SIG-M5 (cell line): ENCODE measurements around the gene PTCH2.
A peak's percentile ranks its signal among the peaks of the same experiment; 100 is the strongest.
"Not testable (repeated sequence)": the region's sequence is repeated elsewhere in the genome, so short reads cannot be mapped to it uniquely, and the experiment has no call there.

Experiments used
- DNase-seq: peaks from one replicate; lab custom pipeline; 2025; lab: John Stamatoyannopoulos, UW

Gene PTCH2

DNA sequence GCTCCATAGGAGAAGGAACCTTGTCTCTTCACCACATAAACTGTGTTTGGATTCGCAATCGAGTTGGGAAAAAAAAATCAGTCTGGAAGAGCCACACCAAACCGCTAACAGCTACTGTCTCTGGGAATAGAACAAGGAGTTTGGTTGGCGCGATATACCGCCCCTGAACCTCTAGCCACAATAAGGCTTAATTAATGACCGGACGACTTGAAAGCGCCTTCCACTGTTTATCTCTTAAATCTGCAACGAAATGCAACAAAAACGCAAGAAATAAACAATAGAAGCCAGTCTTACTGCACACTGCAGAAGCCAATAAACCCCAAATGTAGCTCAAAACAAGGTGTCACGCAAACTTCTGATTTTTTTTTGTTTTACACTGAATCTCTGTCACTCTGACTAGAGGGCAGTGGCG lies 23.9 kb downstream of the PTCH2 start:
- DNase-seq: no peak

DNA sequence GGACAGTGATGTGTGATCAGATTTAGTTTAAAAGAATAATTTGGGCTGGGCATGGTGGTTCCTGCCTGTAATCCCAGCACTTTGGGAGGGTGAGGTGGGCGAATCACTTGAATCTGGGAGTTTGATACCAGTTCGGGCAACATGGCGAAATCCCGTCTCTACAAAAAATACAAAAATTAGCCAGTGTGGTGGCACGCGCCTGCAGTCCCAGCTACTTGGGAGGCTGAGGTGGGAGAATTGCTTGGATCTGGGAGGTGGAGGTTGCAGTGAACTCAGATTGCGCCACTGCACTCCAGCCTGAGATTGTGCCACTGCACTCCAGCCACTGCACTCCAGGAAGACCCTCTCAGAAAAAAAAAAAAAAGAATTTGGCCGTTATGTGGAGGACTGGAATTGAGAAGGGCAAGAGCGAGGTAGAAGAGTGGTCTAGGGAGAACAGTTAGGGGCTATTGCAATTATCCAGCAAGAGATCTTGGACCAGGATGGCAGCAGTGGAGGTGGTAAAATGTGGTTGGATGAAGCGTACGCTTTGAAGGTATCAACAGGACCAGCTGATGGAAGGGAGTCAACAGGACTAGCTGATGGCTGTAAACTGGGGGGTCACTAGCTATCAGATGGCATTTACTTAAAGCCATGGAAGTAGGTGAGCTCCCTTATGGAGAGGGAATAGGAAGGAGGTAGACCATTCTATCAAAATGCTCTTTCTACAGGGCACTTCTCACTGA lies 25.1 kb downstream of the PTCH2 start:
- no peak for DNase-seq

DNA sequence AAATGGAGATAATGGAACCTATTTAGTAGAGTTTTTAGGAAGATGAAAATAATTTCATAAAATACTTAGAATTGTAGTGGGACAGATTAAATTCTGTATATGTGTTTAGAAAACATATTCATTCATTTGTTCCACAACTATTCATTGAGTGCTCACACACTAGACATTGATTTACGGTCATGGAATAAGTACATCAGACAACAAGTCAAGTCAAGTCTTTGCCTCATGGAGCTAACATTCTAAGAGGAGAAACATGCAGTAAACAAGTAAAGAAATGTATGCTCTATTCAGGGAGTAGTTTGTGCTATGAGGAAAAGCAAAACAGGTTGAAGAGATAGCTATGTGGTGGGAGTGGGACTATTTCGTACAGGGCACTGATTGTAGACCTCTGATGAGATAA lies 25.7 kb downstream of the PTCH2 start:
- no peak for DNase-seq

DNA sequence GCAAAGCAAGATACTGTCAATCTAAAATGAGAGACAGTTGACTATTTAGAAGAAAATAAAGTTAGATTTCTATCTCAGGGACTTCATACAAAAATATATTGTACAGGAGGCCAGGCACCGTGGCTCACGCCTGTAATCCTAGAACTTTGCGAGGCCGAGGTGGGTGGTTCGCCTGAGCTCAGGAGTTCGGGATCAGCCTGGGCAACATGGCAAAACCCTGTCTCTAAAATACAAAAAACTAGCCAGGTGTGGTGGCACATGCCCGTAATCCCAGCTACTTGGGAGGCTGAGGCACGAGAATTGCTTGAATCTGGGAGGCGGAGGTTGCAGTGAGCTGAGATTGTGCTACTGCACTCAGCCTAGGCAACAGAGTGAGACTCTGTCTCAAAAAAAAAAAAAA lies 27.1 kb downstream of the PTCH2 start:
- DNase-seq: not testable (repeated sequence)

DNA sequence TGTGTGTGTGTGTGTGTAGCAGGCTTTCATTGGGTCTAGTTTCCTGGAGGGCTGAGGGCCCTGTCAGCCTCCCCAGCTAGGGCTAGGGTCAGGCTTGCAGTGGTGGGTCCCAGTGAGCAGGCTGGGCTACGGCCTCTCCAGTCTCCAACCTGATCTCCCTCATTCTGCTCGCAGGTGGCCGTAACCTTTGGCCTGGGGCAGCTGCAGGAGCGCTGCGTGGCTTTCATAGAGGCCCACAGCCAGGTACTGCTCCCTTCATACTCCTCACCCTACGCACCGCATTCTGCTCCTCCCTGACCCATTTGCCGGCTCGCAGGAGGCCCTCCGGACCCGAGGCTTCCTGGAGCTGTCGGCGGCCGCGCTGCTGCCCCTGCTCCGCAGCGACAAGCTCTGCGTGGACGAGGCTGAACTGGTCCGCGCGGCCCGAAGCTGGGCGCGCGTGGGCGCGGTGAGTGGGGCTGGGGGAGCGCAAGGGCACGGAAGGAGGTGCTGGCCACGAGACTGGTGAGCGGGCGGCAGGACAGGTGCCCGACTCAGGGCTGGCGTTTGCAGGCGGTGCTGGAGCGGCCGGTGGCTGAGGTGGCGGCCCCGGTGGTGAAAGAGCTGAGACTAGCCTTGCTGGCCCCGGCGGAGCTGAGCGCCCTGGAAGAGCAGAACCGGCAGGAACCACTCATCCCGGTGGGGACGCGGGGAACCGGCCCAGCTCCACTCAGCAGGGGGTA lies 30.1 kb downstream of the PTCH2 start:
- DNase-seq: no peak

DNA sequence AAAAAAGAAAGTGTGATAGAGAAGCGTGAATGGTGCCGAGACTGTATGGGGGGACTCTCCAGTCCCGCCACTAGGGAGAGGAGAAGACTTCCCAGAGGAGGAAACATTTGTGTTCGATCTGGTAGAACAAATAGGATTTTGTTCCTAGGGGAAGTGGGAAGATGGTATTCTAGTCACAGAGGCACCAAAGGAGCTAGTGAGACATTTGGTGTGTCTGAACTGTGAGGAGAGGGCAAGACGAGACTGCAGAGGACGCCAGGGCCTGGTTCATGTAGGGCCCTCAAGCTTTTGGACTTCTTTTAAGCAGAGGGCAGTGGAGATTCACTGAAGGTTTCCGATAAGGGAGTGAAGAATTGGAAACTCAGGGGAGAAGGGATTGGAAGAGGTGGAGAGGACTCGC lies 31.8 kb downstream of the PTCH2 start:
- DNase-seq: no peak

DNA sequence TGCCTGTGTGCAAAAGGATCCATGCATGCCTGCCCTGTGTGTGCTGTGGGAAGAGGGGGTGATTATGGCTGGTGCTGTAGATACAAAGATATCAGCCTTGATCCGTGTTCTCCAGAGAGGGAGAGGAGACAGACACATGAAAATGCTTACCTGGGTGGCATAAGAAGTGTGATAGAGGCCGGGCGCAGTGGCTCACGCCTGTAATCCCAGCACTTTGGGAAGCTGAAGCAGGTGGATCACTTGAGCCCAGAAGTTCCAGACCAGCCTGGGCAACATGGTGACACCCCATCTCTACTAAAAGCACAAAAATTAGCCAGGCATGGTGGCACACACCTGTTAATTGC lies 32.3 kb downstream of the PTCH2 start:
- DNase-seq: not testable (repeated sequence)

DNA sequence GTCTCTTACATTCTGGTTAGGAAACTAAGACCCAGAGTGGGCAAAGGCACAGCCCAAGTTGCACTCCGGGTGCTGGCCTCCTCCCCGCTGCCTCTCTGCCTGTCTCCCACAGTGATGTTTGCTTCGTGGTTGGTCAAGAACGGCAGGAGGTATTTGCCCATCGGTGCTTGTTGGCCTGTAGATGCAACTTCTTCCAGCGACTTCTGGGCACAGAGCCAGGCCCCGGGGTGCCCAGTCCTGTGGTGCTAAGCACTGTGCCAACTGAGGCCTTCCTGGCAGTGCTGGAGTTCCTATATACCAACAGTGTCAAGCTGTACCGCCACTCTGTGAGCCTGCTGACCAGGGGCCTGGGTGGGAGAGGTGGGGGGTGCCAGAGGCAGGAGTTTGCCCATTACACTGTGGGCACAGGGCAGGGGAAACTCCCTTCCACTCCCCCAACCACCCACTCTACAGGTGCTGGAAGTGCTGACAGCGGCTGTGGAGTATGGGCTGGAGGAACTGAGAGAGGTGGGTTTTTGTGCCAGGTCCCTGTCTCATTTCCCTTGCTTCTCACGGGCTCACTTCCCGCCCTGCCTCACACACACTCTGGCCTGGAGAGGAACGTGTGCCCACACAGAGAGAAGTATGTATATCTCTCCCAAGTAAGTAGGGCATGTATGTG lies 32.8 kb downstream of the PTCH2 start:
- no peak for DNase-seq

DNA sequence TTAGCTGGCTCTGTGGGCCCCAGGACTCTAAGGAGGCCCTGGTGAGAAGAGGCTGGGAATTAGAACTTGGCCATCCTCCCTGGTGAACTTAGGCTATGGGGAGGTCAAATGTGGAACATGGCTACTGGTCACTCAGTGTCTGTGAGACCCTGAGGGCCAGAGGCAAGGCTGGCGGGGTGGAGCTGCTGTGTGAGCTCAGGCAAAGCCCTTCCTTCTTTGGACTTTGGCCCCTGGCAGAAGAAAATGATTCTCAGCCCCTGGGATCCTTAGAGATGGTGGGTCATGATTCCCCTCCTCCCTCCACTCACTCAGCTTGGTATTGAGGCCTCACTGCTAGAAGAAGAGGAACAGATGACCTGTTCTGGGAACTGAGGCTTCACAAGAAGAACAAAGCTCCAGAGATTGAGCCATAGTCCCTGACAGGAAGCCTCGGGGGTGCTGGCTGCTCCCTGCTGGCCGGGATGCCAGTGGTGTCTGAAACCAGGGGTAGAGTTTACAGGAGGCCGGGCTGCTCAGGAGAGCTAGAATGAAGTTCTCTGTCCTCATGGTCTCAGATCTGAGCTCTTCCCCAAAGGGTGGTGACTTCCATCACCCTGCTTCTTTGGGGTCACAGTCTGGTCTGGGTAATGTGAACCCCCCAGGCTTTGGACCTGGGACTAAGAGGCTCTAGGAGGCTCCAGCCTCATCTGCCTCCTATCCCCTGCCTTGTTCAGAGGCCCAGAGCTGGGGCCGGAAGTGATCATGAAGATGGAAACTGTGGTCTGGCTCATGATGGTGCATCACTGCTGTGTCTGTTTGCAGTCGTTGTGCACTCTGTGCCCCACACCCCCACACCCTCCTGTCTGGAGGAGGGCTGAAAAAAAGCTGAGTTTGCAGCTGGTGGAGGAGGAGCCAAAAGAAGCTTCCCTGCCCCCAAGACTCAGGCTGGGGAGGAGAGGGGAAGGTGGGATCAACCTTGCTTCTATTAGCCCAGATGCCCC lies 33.8 kb downstream of the PTCH2 start:
- no peak for DNase-seq

DNA sequence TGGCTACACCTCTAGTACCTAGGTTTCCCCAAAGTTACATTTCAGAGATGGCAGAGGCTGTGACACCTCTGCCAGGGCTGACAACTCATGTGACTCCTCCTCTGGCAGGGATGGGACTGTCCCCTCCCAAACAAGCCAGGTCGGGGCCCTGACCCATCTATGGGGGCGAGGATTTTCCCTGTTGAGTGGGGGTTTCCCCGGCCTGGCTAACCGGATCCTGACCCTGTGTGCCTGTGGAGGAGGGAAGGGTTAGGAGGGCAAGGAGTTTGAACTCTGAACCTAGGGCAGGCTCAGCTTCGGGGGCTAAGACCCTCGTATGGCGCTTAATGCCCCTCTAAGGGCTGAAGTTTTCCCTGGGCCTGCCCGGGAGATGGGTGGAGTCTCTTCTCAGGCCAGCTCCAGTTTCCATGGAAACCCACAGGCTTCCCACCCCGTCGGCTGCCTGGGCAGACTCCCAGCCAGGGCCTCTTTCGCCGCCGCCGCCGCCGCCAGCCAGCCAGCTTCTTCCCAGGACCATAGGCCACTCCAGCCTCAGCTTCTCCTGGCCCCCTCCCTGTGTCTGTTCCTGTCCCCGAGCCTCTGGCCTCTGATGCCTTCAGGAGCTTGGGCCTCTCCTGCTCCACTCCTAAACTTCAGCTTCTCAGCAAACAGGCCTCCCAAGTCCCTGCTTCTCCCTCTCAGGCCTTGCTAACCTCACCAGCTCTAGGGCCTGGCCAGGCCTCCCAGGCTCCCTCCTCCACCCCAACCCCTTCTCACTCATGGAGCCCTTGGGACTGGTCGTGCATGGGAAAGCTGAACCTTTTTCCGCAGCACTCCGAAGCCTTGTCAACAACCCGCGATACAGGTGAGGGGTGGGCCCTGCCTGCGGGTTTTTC lies 34.8 kb downstream of the PTCH2 start, which contains the start of gene BTBD19:
Gene BTBD19, plus strand, starts transcription at position 461 of the 875 bp plus-strand sequence. Its CDS starts 298 bp downstream, at position 759.
- DNase-seq: no peak

DNA sequence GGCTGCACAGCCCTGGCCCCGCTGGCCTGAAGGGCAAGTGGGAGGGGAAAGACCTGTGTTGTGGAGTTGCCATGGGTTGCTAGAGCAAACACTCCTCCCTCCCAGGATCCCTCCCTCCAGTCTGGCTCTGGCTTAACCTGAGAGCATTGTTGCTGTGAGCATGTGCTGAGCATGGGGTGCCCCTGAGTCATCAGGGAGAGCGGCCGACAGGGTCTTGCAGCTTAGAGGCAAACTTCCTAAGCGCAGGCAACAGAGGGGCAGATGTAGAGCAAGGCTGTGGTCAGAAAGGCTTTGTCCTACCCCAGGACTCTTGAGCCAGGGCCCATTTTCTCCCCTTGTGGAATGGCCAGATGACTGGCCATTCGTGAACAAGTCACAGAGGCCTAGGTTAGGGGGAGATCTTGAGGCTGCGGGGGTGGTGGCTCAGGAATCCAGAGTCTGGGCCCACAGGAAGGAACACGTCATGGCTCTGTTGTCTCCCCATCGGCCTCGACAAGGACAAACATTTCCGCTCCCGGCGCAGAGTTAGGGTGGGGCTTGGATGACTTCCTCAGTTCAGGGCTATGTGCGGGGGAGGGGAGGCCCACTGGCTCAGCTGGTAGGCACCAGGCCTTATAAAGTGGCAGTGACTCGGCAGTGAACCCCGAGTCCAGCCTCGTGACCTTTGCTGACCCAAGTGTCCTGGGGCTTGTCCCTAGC lies 35.5 kb downstream of the PTCH2 start:
- peak; percentile 55 for DNase-seq

DNA sequence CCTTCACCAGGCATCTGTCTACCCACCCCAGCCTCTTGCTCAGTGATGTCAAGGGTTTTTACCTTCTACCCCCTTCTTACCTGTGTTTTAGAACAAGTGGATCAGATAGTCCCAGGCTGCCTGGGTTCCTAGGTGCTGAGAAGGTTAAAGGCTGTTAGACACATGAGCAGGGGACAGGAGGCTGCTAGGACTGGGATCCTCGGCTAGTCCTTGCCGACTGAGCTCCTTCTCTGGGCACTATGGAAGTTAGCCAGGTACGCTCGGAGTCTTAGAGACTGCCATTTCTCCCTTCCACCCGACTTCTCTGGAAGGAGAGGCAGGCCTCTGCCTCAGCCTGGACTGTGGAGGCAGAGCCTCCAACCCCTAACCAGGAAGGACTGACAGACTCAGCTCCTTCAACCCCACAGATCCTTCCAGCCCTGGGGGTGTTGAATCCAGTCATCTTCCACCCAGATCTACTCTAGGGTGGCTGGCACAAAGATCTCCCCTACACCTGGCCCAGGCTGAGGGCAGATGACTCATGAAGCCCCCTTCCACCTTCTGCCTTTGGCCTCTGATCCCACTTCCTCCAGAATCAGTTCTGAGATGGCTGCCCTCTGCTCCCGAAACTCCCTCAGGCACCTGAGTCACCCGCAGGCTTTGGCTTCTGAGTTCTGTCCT lies 36.2 kb downstream of the PTCH2 start, which contains the start of gene DYNLT4:
Gene DYNLT4, minus strand, starts transcription at position 648 of the 660 bp plus-strand sequence. CDS start 683 bp downstream, outside the sequence.
- no peak for DNase-seq

DNA sequence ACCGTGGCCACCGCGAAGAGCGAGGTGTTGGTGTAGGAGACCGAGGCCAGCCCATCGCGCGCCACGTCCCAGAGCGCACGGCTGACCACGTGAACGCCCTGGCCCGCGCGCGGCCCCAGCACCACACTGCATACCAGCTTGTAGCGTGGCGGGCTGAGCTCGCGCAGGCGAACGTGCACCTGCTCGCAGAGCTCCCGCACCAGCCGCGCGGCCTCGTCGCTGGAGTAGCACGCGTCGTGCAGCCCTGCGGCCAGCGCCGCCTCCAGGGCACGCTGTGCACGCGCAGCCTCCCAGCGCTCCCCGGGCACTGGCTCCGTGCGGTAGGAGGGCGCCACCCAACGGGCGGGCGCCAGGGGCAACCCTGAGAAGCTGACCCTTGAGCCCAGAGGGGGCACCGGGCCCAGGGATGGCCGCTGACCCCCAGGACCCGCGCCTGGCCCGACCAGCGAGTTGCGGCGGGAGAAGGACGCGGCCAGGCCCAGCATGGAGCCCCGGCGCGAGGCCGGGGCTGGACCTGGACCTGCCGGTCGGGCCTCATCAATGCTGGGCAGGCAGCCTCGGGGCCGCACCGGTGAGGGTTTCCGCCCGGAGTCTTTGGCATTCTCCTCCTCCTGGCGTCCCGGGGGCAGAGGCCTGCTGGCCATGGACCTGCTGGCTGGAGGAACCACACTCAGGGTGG lies 36.9 kb downstream of the PTCH2 start:
- no peak for DNase-seq

DNA sequence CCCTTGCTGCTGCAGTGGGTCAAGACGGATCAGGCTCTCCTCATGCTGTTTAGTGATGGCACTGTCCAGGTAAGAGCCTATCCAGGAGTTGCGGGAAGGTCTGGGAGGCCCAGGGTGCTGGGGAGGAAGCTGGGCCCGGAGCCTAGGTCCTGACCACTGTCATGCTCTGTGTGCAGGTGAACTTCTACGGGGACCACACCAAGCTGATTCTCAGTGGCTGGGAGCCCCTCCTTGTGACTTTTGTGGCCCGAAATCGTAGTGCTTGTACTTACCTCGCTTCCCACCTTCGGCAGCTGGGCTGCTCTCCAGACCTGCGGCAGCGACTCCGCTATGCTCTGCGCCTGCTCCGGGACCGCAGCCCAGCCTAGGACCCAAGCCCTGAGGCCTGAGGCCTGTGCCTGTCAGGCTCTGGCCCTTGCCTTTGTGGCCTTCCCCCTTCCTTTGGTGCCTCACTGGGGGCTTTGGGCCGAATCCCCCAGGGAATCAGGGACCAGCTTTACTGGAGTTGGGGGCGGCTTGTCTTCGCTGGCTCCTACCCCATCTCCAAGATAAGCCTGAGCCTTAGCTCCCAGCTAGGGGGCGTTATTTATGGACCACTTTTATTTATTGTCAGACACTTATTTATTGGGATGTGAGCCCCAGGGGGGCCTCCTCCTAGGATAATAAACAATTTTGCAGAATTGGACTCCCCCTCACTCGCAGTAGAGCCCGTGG lies 37.6 kb downstream of the PTCH2 start:
- DNase-seq: no peak

DNA sequence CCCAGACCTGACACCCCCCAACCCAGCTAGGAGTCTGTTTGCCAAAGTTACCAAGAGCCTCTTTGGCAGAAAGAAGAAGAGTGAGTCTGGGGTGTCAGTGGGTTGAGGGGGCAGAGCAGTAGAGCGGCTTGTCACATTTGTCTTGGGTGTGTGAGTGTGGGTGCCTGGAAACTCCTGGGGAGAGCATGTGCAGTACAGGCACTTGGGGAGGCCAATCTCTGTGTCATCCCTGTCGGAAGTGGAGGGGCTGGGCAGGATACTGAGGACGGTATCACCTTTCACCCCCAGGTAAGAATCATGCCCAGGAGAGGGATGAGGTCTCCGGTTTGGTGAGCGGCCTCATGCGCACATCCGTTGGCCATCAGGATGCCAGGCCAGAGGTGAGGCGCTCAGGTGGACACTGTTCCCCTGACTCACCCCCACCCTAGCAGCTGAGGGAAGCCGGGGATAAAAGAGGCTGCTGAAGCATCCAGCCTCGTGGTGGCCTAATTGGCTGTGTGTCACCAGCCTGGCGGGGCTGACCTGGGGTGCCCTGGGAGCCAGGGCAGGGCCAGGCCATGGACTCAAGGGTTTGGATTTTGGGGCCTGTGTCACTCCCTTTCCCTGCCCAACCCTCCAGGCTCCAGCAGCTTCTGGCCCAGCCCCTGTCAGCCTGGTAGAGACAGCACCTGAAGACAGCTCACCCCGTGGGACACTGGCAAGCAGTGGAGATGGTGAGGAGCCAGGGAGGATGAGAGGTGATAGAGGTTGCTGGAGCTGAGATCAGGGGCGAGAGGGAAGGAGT lies 39.5 kb downstream of the PTCH2 start:
- no peak for DNase-seq

DNA sequence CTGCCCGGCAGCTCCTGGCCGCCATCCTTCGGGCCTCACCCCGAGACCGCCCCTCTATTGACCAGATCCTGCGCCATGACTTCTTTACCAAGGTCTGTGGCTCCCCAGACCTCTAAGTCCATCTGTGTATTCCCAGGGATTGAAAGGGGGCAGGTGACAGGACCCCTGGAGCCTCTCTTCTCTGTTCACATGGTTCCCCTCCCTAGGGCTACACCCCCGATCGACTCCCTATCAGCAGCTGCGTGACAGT lies 40.1 kb downstream of the PTCH2 start:
- DNase-seq: no peak

DNA sequence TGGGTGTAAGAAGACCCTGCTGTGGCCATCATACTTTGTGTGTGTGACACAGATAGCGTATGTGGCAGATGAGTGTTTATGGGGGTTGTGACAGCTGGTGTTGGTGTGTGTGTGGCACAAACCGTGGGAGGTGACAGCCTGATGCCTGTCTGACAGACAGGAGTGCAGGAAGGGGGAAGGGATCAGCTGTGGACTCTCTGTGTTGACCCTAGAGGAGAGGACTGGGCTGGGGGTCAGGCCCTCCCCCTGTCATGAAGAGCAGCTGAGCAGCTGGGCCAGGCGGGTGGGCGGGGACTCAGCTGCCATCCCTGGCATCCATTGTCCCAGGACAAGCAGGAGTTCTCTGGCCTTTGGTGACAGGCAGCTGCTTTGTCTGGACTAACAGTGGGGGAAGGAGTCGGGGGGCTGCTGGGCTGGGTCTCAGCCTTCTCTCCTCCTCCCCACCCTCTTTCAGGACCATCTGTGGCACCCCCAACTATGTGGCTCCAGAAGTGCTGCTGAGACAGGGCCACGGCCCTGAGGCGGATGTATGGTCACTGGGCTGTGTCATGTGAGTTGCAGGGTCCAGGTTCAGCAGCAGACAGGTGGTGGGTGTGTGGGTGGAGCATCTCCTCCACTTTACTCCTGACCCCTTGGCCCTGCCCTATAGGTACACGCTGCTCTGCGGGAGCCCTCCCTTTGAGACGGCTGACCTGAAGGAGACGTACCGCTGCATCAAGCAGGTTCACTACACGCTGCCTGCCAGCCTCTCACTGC lies 40.6 kb downstream of the PTCH2 start:
- DNase-seq: no peak
